Astrocyte (in vitro differentiated cells and primary cell): ENCODE data around the gene AVEN.

Experiments used
- CTCF ChIP-seq: IDR thresholded peaks from 2 replicates; pipeline ENCODE4 v1.5.1; 2011; ENCODE audit warnings: low read depth, mild to moderate bottlenecking, inconsistent platforms, low read length, moderate library complexity; ENCODE audit not compliant: insufficient read depth
- EZH2 ChIP-seq: IDR thresholded peaks from 2 replicates; pipeline ENCODE4 v1.6.1; 2012; ENCODE audit warnings: mild to moderate bottlenecking, low read length, inconsistent platforms; ENCODE audit not compliant: insufficient read depth

- TF ChIP-seq CTCF (no peak), EZH2 (no peak)
Observed at GRCh38 chr15:33872416-33873106, 166.4 kb downstream of the AVEN start.
